ENCODE results near the gene PHETA1.
A peak's percentile ranks its signal among the peaks of the same experiment; 100 is the strongest.

Gene PHETA1

GRCh38 chr12:111319600-111320257 lies 49.2 kb downstream of the PHETA1 start:
- no peak for DNase-seq

- DNase-seq, result no peak
Observed at GRCh38 chr12:111318450-111318849, 50.4 kb downstream of the PHETA1 start.

GRCh38 chr12:111316671-111317070 lies 52.2 kb downstream of the PHETA1 start:
- no peak for DNase-seq

- DNase-seq, result peak; percentile 24
Observed at GRCh38 chr12:111314953-111315539, 53.8 kb downstream of the PHETA1 start.

DNA sequence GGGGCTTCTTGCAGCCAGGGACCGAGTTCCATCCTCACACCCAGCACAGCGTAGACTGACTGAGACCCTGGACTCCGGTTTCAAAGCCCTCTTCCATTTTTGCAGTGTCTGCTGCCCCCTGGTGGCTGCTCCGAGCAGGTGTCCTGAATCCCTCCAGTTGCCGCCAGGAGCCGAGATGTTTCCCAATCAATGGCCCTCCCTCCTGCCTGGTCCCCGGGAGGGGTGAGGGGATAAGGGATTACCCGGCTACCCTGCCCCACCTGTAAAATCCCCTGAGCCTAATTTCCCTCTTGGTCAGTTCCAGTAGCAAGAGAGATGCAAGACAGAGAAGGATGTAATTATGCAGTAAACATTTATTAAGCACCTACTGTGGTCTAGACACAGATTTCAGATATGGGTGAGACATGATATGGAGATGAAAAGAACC lies 55.0 kb downstream of the PHETA1 start:
- peak; percentile 57 for DNase-seq

GRCh38 chr12:111312708-111313107 lies 56.2 kb downstream of the PHETA1 start:
- no peak for DNase-seq

- DNase-seq, result no peak
Observed at GRCh38 chr12:111312016-111312415, 56.9 kb downstream of the PHETA1 start.

- DNase-seq, result no peak
Observed at GRCh38 chr12:111311011-111311410, 57.9 kb downstream of the PHETA1 start.

All from HCEC 1CT (cell line).